ENCODE data around the gene OR4A16.

The OR4A16 gene, protein sequence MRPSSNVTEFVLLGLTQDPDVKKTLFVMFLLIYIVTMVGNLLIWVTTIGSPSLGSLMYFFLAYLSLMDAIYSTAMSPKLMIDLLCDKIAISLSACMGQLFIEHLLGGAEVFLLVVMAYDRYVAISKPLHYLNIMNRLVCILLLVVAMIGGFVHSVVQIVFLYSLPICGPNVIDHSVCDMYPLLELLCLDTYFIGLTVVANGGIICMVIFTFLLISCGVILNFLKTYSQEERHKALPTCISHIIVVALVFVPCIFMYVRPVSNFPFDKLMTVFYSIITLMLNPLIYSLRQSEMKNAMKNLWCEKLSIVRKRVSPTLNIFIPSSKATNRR

DNA sequence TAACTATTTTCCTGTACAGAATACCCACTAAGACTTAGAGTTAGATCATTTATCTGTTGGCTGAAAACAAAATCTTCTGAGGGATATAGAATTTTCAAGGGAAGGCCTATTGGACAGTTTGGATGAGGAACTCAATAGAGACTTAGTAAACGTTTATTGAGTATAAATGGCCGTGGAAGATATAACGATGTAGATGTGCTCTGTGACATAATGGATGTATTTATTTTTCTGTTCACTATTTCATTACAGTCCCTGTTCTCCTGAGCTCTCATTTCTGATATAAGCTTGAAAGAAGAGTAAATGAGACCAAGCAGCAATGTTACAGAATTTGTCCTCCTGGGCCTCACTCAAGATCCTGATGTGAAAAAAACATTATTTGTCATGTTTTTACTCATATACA is at the start of gene OR4A16:
Gene OR4A16 (plus strand): TSS at position 301 of the 400 bp plus-strand sequence. CDS start 0 bp downstream, at position 301.
- DNase-seq = no peak

DNA sequence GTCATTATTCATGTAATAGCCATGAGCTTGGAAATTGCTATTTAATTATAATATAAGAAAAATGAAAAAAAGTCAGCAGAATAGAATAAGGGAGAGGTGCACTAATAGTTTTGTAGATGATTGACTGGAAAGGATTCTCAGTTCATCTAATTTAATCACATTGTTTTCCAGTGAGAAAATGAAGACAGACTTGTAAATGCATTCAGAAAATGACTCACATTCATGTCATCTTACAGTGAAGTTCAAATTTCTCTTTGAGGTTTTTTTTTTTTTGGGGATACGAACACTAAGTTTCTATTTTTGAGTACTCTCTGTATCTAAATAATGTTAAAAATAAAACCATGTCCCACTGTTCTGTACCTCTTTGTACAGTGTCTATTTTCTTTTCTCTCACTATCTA is 18.5 kb upstream of the OR4A16 start:
- DNase-seq = no peak

DNA sequence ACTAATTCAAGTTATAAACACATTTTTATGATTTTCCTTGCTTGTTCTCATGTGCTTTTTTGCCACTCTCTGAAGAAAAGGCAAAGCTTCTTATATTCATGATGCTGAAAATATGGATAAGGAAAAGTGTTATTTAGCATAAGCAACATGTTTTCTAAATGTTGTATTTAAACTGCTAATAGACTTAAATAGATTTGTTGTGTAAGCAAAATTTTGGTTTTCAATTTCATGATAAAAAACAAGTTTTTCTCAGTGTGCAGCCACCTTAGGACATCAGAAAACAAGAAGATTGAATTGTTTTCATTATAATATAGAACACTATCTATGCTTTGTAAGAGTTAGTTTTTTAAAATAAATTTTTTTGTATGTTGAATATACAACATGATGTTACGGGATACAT is 2.3 kb downstream of the OR4A16 start:
- no peak for DNase-seq

DNA sequence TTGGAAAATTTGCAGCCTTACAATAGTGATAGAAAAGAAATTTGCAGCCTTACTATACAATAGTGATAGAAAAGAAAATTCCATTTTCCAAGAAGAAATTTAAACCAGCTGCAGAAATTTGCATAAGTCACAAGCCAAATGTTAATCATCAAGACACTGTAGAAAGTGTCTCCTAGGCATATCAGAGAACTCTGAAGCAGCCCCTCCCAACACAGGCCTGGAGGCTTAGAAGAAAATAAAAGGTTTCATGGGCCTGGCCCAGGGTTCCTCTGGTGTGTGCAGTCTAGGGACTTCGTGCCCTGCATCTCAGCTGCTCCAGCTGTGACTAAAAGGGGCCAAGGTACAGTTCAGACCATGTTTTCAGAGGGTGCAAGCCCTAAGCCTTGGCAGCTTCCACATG is 6.0 kb downstream of the OR4A16 start:
- no peak for DNase-seq

DNA sequence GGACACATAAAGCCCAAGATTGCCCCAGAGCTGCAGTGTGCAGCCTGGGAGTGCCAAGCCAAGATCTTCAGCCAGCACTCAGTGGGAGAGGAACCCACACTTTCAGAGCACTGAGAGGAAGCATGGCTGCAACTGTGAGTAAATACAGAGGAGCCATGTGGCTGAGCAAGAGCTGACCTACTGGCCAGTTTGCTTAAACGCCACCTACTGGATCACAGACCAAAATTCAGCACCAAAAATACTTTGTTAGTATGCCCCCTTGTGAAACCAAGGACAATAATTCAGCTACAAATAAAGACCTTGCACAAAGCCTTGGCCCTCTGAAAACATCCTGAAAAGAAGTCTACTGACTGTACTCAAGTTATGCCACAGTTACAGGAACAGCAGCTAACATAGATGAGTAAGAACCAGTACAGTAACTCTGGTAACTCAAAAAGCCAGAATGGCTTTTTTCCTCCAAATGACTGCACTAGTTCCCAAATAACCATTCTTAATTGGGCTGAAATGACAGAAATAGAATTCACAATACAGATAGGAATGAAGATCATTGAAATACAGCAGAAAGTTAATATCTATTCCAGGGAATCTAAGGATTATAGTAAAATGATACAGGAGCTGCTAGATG is 14.7 kb downstream of the OR4A16 start:
- DNase-seq = no peak

DNA sequence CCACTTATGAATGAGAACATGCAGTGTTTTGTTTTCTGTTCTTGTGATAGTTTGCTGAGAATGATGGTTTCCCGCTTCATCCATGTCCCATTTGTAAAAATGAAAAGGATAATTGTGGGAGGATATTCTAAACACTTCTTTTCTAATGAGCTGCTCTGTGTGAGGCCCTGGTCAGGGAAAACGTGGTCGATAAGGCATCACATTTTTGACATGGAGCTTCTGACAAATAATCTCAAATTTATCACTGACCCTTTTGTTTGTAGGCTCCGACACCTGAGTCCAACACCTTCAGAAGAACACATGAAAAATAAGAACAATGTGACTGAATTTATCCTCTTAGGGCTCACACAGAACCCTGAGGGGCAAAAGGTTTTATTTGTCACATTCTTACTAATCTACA is 24.7 kb downstream of the OR4A16 start, which contains the start of gene OR4A15:
Gene OR4A15 (plus strand): TSS at position 301 of the 400 bp plus-strand sequence. CDS start 0 bp downstream, at position 301.
- no peak for DNase-seq

Data from GDM1 (cell line).